Stimulated activated CD8-positive, alpha-beta memory T cell treated with anti-CD3 and anti-CD28 coated beads, Interleukin-2, amount 100 ng/mL, for 1 hour (primary cell): ENCODE results near the gene BEND5.

Experiments
- DNase-seq, 2 donors: peaks; one replicate each; pipeline ENCODE4 v3.0.0-alpha.2; 2020; ENCODE audit warnings: low read depth in 2 of 2

Gene BEND5

GRCh38 chr1:48761986-48762385 is 14.7 kb downstream of the BEND5 start:
- no peak for DNase-seq

GRCh38 chr1:48761411-48761810 is 15.3 kb downstream of the BEND5 start:
- no peak for DNase-seq

DNA sequence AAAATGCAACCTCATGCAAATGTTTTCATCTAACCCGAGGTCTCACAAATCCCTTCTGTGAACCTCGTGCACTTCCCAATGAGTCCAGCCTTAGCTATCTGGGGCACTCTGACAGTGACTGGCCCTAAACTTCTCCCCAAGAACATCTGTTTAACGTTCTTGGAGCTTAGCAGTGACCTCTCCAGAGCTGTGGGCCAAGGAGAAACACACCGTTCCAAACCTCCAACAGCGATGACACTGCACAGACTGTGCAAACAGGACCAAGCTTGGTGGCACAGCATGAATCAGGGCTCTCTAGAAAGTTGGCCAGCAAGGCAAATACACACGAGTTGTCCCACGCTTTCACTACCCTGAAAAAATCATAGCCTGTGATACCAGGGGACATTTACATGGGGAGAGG is 15.8 kb downstream of the BEND5 start:
- no peak for DNase-seq

- no peak for DNase-seq
Measured at GRCh38 chr1:48758976-48759375, 17.7 kb downstream of the BEND5 start.

- DNase-seq: no peak
Measured at GRCh38 chr1:48757363-48757762, 19.3 kb downstream of the BEND5 start.

DNA sequence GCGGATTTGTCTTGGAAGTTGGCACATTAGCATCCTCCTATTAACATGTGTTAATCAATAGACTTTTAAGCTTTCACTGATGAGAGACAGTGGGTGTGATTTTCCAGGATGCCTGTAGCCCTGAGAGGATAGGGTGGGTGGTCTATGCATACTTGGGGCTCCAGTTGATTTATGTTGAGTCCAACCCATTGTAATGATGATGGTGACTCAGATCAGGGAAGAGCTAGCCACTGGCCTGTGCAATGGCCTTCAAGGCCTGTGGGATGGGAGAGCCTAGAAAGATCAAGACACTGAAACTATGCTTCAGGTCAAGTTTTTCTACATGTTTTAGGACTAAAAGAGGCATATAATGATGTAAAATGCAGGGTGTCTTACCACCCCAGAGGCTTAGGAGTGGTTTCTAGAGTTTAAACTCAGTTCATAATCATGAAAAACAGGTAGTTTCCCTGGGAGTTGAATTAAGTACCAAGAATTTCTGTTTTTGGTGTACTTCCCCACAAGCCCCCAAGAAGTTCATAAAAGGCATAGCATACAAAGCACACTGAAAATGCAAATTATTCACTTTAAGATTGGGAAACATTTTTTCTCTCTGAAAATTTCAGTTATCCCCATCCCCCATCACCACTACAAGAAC is 19.9 kb downstream of the BEND5 start:
- no peak for DNase-seq

GRCh38 chr1:48753293-48753692 is 23.4 kb downstream of the BEND5 start:
- DNase-seq: no peak

- DNase-seq: no peak
Measured at GRCh38 chr1:48750109-48750508, 26.6 kb downstream of the BEND5 start.

DNA sequence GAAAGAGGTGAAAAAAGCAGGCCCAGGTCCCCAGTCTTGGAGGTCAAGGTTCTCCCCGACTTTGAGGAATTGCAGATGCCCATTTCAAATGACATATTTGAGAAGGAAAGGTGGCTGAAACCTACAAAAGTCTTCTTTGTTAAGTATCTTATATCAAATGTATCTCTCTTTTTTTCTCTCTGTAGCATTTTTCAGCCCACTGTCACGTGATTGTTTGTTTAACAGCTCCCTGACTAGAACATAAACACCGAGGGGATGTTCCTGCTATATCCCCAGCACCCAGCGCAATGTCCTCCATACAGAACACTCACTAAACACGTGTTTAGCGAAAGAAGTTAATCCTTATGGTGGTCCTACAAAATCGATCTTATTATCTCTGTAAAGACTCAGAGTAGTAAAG is 27.6 kb downstream of the BEND5 start:
- no peak for DNase-seq

GRCh38 chr1:48746906-48747305 is 29.8 kb downstream of the BEND5 start:
- DNase-seq: no peak

GRCh38 chr1:48744032-48744431 is 32.7 kb downstream of the BEND5 start:
- DNase-seq: no peak

DNA sequence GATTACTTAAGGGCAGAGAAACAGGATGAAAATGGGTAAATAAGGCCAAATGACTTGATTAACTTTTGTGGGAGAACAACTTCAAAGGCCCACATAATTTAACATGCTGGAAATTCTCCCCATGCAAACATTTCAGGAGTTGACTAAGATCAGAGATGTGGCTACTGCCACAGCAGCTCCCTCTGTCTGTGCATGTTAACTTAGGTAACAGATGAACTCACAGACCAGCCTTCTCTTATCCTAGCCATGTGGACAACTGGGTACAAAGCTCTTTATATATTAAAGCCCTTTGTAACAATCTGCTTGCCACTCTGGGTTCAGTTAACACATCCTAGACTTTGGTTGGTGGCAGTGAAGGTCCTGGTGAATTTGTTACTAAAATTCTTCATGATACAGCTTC is 33.2 kb downstream of the BEND5 start:
- DNase-seq: no peak

DNA sequence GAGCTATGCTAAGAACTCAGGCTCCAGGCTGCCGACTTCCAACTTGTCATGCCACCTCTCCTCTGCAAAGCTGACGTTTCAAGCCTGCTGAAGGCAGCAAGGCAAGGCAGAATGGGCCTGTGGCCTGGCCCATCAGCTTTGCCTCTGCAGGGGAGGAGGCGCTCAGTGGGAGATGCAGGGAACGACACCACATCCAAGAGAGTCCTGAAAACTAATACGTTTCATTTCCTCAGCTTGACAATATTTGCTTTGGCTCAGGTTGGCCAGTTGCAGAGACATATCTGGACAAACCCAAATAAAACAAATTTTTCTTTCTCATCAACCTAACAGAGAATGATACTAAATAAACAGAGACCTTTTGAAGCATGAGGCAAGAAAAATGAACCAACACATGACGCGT is 35.3 kb downstream of the BEND5 start:
- no peak for DNase-seq

DNA sequence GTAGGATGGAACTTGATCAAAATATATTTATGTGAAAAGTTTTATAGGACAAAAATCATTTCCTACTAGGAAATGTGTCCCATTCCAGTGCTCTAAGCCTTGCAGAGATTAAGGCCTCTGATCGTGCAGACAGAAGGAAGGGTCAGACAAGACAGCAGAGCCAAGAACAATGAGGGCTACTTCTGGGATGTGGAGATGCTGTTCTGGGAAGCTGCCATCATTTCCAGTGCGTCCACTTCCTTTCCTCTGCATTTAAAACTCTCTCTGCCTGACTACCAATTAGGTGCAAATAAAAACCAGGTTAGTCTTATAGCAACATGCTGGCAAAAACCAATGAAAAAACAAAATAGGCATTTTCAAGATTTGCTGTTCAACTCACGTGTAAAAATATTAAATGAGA is 36.1 kb downstream of the BEND5 start:
- DNase-seq: no peak

GRCh38 chr1:48739091-48739490 is 37.6 kb downstream of the BEND5 start:
- DNase-seq: no peak

- no peak for DNase-seq
Measured at GRCh38 chr1:48738356-48738755, 38.3 kb downstream of the BEND5 start.

GRCh38 chr1:48735796-48736195 is 40.9 kb downstream of the BEND5 start:
- DNase-seq: no peak

DNA sequence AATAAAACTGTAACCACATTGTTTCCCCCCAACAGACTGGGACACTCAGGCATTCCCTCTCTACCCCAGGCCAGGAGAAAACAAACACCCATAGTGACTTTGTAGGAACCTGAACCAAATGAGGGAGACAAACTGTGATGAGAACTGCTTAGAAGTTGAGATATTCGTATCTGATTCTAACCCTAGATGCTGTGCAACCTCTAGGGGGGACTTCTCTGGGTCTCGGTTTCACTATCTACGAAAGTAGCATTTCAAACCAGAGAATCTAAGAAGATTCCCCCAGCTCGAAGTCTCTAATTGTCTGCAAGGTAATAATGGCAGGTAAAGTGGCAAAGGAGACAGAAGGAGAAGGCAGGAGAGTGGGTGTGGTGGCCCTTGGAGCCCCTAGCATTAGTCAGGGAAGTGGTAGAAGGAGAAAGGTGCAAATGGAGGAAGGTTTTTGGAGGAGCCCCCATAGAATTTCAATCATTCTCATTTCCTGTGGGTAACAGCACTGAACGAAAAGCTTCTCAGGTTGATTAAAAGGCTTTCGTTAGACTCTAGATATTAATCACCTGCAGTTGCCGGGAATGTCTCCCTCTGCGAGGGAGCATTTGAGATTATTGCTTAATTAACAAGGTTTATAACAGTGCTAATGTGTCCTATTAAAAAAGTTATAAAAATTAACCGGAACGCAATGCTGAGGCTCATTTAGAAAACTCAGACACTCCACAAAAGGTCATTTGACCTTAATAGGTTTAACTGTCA is 46.4 kb downstream of the BEND5 start:
- no peak for DNase-seq

DNA sequence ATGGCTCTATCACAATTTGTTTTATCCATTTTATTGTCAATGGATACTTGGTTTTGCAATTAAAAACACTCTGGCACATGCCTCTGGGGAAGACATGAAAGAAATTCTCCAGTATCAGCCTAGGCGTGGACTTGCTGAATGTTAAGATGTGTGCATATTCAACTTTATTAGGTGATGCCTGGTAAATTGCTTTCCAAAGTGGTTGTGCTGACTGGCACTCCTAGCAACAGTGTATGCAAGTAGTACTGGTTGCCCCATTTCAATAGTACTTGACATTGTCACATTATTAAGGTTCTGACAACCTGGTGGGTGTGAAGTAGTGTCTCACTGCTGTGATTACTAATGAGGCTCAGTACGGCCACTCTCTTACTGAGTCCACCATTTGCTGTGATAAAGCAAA is 48.1 kb downstream of the BEND5 start:
- DNase-seq: no peak

- DNase-seq: no peak
Measured at GRCh38 chr1:48726557-48727215, 50.0 kb downstream of the BEND5 start.

DNA sequence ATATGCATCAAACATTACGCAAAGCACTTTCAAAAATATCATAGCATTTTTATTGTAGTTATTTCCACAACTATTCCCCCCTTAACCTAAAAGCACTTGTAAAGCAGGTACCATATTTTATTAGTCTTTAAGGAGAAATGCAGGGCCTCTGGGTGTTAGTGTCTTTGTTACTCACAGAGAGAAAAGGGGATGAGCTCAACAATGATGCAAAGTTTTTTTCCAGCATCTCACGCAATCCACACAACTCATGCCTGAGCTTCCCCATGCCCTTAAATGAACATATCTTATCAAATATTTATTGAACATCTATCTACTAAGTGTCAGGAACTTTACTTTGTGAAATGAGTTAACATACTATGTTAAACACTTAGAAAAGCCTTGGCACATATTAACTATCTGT is 50.6 kb downstream of the BEND5 start:
- DNase-seq: no peak

DNA sequence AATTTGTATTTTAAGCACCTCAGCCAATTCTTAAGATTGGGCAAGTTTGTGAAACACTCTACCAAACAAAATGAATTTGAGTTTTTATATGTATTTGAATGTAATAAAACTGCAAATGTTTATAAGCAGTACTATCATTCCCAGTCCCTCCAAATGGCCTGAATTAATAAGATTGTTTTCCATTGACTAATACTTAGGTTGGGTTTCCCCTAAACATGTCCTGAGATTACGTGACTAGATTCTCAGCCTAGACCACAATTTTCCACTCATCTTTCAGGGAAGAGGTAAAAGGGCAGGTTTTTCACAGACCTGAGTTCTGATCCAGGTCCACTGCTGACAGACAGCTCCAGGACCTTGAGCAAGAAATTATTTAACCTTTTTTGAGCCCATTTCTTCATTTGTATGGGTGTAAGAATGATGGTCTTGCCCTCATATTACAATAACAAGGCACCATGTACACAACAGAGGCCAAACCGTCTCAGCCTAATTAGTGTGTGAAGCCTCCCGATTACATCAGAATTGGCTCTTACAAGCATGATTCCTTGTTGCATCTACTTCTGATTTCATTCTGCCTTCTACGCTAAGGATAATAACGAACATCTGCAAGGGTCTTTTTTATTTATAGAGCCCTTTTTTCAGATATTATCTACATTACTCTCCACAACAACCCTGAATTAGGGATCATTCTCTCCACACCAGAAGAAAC is 51.2 kb downstream of the BEND5 start:
- no peak for DNase-seq

DNA sequence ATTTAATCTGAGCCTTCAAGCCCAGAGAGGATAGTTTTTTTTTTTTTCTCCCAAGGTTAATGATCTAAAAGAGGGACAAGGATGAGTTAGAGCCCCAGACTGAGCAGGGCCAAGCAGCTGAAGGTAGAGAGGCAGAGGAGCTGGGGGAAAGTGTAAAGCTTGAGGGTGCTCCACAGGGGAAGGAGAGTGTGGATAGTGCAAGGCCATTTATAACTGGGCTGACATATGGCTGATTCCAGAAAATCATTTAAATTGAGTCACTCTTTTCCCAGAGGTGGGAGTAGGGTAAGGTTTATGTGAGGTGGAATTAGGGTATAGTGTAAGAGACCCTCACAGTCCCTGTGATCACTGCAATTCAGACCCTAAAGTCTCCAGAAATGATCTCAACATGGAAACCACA is 55.8 kb downstream of the BEND5 start:
- no peak for DNase-seq
